ENCODE measurements around the gene MED13L. TPM values are rescaled to one million over a fixed set of nuclear protein-coding genes. Genes with fewer than 3 reads are reported as not detected.

Gene MED13L
- total RNA-seq, 1 experiment from 2014 or later, result 80.5 TPM

- TF ChIP-seq TEAD1 (CRISPR knock-in tag; IDR thresholded peaks at IDR 0.05), result no peak
- no peak for TF ChIP-seq ZNF121 (CRISPR knock-in tag; IDR thresholded peaks at IDR 0.05)
- no peak for TF ChIP-seq IRF2 (CRISPR knock-in tag; IDR thresholded peaks at IDR 0.05; ENCODE audit: borderline replicate concordance, low read depth)
- TF ChIP-seq ESRRA (CRISPR knock-in tag; IDR thresholded peaks at IDR 0.05; ENCODE audit: borderline replicate concordance), result no peak
- no peak for TF ChIP-seq SMAD4 (CRISPR knock-in tag; IDR thresholded peaks at IDR 0.05)
- TF ChIP-seq JUN (CRISPR knock-in tag; IDR thresholded peaks at IDR 0.05), result no peak
- no peak for TF ChIP-seq ZNF219 (CRISPR knock-in tag; IDR thresholded peaks at IDR 0.05; ENCODE audit: borderline replicate concordance)
- no peak for TF ChIP-seq KAT7 (CRISPR knock-in tag; IDR thresholded peaks at IDR 0.05; ENCODE audit: borderline replicate concordance)
- TF ChIP-seq, protein P1, sequence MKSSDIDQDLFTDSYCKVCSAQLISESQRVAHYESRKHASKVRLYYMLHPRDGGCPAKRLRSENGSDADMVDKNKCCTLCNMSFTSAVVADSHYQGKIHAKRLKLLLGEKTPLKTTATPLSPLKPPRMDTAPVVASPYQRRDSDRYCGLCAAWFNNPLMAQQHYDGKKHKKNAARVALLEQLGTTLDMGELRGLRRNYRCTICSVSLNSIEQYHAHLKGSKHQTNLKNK (CRISPR knock-in tag; IDR thresholded peaks at IDR 0.05), result no peak
- TF ChIP-seq ATF3 (CRISPR knock-in tag; conservative IDR thresholded peaks at IDR 0.05), result no peak
Observed at GRCh38 chr12:116303929-116304328, 26.4 kb upstream of the MED13L start (continued).

- H3K4me1 Mint-ChIP-seq, result peaks cover 26% of the 10 kb centered on the region
- DNase-seq (ENCODE audit: low spot score) (no peak), ATAC-seq (no peak)
- CTCF ChIA-PET, result no interaction called here
- H3K36me3 Mint-ChIP-seq, result no peaks in the 10 kb centered on the region
- H3K4me3 Mint-ChIP-seq, result no peak overlapping the region
- POLR2A ChIA-PET, result interaction anchor here (0.6 kb wide), 1 partner anchor 43 kb away, joined by 3 read pairs; no protein-coding TSS in a partner anchor
- H3K27me3 Mint-ChIP-seq (ENCODE audit: low read depth), result no peaks in the 10 kb centered on the region
- no peaks in the 10 kb centered on the region for H3K9me3 Mint-ChIP-seq
- H3K27ac Mint-ChIP-seq, result no peak overlapping the region
- TF ChIP-seq TP53 (CRISPR knock-in tag; IDR thresholded peaks at IDR 0.05), result no peak
- TF ChIP-seq, protein P2, sequence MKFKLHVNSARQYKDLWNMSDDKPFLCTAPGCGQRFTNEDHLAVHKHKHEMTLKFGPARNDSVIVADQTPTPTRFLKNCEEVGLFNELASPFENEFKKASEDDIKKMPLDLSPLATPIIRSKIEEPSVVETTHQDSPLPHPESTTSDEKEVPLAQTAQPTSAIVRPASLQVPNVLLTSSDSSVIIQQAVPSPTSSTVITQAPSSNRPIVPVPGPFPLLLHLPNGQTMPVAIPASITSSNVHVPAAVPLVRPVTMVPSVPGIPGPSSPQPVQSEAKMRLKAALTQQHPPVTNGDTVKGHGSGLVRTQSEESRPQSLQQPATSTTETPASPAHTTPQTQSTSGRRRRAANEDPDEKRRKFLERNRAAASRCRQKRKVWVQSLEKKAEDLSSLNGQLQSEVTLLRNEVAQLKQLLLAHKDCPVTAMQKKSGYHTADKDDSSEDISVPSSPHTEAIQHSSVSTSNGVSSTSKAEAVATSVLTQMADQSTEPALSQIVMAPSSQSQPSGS (CRISPR knock-in tag; IDR thresholded peaks at IDR 0.05; ENCODE audit: borderline replicate concordance, low read depth), result no peak
- no peak for TF ChIP-seq HMGA2 (CRISPR knock-in tag; IDR thresholded peaks at IDR 0.05)
- no peak for TF ChIP-seq ELF4 (CRISPR knock-in tag; IDR thresholded peaks at IDR 0.05; ENCODE audit: low read depth)
- TF ChIP-seq FOXK1 (CRISPR knock-in tag; IDR thresholded peaks at IDR 0.05), result no peak
- TF ChIP-seq RELA (CRISPR knock-in tag; IDR thresholded peaks at IDR 0.05; ENCODE audit: borderline replicate concordance), result no peak
- TF ChIP-seq USF2 (CRISPR knock-in tag; IDR thresholded peaks at IDR 0.05), result no peak
- TF ChIP-seq TEAD4 (CRISPR knock-in tag; IDR thresholded peaks at IDR 0.05), result no peak
- TF ChIP-seq GTF2I (CRISPR knock-in tag; conservative IDR thresholded peaks at IDR 0.05), result no peak
- TF ChIP-seq ZSCAN18 (CRISPR knock-in tag; IDR thresholded peaks at IDR 0.05), result no peak
- TF ChIP-seq CREB1 (CRISPR knock-in tag; IDR thresholded peaks at IDR 0.05), result no peak
- no peak for TF ChIP-seq NR2C2 (CRISPR knock-in tag; IDR thresholded peaks at IDR 0.05)
- no peak for TF ChIP-seq MYBL2 (CRISPR knock-in tag; IDR thresholded peaks at IDR 0.05)
- no peak for TF ChIP-seq JUN (CRISPR knock-in tag; IDR thresholded peaks at IDR 0.05)
- TF ChIP-seq, protein P3, sequence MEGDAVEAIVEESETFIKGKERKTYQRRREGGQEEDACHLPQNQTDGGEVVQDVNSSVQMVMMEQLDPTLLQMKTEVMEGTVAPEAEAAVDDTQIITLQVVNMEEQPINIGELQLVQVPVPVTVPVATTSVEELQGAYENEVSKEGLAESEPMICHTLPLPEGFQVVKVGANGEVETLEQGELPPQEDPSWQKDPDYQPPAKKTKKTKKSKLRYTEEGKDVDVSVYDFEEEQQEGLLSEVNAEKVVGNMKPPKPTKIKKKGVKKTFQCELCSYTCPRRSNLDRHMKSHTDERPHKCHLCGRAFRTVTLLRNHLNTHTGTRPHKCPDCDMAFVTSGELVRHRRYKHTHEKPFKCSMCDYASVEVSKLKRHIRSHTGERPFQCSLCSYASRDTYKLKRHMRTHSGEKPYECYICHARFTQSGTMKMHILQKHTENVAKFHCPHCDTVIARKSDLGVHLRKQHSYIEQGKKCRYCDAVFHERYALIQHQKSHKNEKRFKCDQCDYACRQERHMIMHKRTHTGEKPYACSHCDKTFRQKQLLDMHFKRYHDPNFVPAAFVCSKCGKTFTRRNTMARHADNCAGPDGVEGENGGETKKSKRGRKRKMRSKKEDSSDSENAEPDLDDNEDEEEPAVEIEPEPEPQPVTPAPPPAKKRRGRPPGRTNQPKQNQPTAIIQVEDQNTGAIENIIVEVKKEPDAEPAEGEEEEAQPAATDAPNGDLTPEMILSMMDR (IDR thresholded peaks at IDR 0.05), result no peak
Observed at GRCh38 chr12:116303066-116303465, 25.6 kb upstream of the MED13L start.

Data from WTC11 (cell line).